Gastroesophageal sphincter (tissue), 3 donors: Measurements from ENCODE around the gene LPP.

ENCODE experiments used
- CTCF ChIP-seq, 4 experiments: fragments of 200-600 bp in 2 of 4; fragments of 450-650 bp in 2 of 4; sonication (generic) in 1 of 4; IDR thresholded peaks; one replicate each; pipeline ENCODE4 v1.5.1; 2017 to 2019; ENCODE audit warnings: antibody characterized with exemption in 4 of 4, mild to moderate bottlenecking in 2 of 4, moderate library complexity in 2 of 4
- POLR2A ChIP-seq, 2 donors: fragments of 450-650 bp; IDR thresholded peaks; one replicate each; pipeline ENCODE4 v1.6.1; 2017; ENCODE audit warnings: antibody characterized with exemption in 2 of 2, mild to moderate bottlenecking in 2 of 2, moderate library complexity in 1 of 2

GRCh38 chr3:188257384-188258026 lies 103.5 kb downstream of the LPP start:
- TF ChIP-seq CTCF (IDR thresholded peaks at IDR 0.05) (no peak), POLR2A (IDR thresholded peaks at IDR 0.05) (no peak)
